H1 (cell line): ENCODE data around the gene KCNC1. TPM values are rescaled to one million over a fixed set of nuclear protein-coding genes. Genes with fewer than 3 reads are reported as not detected.

Experiments used
- KDM1A ChIP-seq: fragments of 200-600, 300-600 bp; sonication (generic); IDR thresholded peaks from 2 replicates; pipeline ENCODE4 v1.7.1; 2016; ENCODE audit warnings: mild to moderate bottlenecking, low read length, borderline replicate concordance
- polyA plus RNA-seq, 7 experiments: library from polyadenylated mRNA; depleted of rRNA in 3 of 7; stranded (reverse) in 5 of 7; unstranded in 2 of 7; fragments of >200 nt in 5 of 7; fragments of 200-250 nt in 2 of 7; gene quantifications; 1 replicate in 5 of 7; 2 replicates in 1 of 7; 4 replicates in 1 of 7; pipeline versions ENCODE4 v1.2.1 to v1.2.3, GENCODE V29; 2011 to 2013; ENCODE audit warnings: missing spikeins in 2 of 7, mixed read lengths in 2 of 7
- total RNA-seq: library from RNA; stranded (reverse); fragmentation: NEBNext Ultra II Directional; extraction: Animal tissue kit (Norgen Biotek cat#: 25700); gene quantifications from 2 replicates; pipeline ENCODE4 v1.2.1, GENCODE V29; 2021

Gene KCNC1
- total and polyA plus RNA-seq, 2 of the 8 experiments (the other 6 are each of a cell fraction or from before 2014, with no cell fraction given): 0.11 to 0.26 TPM

DNA sequence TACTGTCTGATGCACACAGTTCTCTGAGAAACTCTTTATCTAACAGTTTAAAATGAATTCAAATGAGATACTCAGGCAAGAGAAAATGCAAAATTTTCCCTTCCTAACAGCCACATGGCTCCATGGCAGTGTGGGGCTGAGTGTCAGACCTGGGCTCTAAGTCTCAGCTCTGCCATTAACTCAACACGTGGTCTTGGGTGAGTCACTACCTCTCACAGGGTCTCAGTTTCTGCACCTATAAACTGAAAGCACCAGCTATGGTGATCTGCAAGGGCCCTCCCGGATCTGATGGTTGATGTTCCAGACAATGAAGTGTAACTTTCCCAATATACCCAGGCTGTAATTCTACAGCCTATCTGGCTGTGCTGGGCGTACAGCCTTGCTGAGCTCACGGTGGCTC, 70.5 kb downstream of the KCNC1 start (continued):
- no peak for TF ChIP-seq KDM1A
